B cell (primary cell): ENCODE results near the gene SRGAP2C. TPM values are rescaled to one million over a fixed set of nuclear protein-coding genes. Genes with fewer than 3 reads are reported as not detected.
"Not testable (repeated sequence)": the region's sequence is repeated elsewhere in the genome, so short reads cannot be mapped to it uniquely, and the experiment has no call there.

ENCODE experiments used
- ATAC-seq: fragments of 200-7000 bp; cut with Tn5 transposase; one replicate; pipeline ENCODE4 v1.10.0; 2021; ENCODE audit warnings: low read depth, mild to moderate bottlenecking, moderate number of reproducible peaks, moderate library complexity
- CTCF ChIA-PET: fragments of 350-600 bp; sonication (Branson Sonifier 250); formaldehyde crosslinking; loops from one replicate; lab custom pipeline; 2021; ENCODE audit warnings: antibody characterized with exemption, inconsistent platforms; lab: Charles Lee
- POLR2A ChIA-PET: fragments of 350-600 bp; sonication (Branson Sonifier 250); formaldehyde crosslinking; loops from one replicate; lab custom pipeline; 2021; ENCODE audit warnings: antibody characterized with exemption; lab: Charles Lee
- DNase-seq: peaks from one replicate; pipeline ENCODE4 v3.0.0; 2013
- H2AFZ ChIP-seq: 2 replicates; pipeline ENCODE4 v1.6.1; 2012; ENCODE audit warnings: mild to moderate bottlenecking, low read depth, low read length; ENCODE audit not compliant: insufficient read depth, poor library complexity, severe bottlenecking
- H3K27ac ChIP-seq, 2 donors: 1 replicate in 1 of 2; 2 replicates in 1 of 2; pipeline ENCODE4 v1.5.1; 2012 to 2013; ENCODE audit warnings: low read length in 2 of 2, mild to moderate bottlenecking in 2 of 2, moderate library complexity in 1 of 2
- H3K27me3 ChIP-seq, 4 experiments: fragments of 200-600 bp in 1 of 4; sonication (generic) in 1 of 4; replicated peaks in 1 of 4; 1 replicate in 2 of 4; 2 replicates in 2 of 4; pipeline versions ENCODE4 v1.6.1 to v1.7.0; 2013 to 2016; ENCODE audit warnings: low read length in 3 of 4, mild to moderate bottlenecking in 2 of 4, mixed read lengths in 1 of 4, moderate library complexity in 1 of 4; ENCODE audit not compliant: insufficient read depth in 4 of 4, control insufficient read depth in 3 of 4; ENCODE audit errors: control extremely low read depth in 1 of 4
- H3K36me3 ChIP-seq, 2 experiments: replicated peaks in 1 of 2; 1 replicate in 1 of 2; 2 replicates in 1 of 2; pipeline versions ENCODE4 v1.6.1 to v1.7.1; 2013; ENCODE audit warnings: low read length in 1 of 2; ENCODE audit not compliant: insufficient read depth in 2 of 2, control insufficient read depth in 1 of 2; ENCODE audit errors: control extremely low read depth in 1 of 2, extremely low read depth in 1 of 2
- H3K4me1 ChIP-seq, 2 donors: fragments of 200-600 bp in 1 of 2; sonication (generic) in 1 of 2; 1 replicate in 1 of 2; 2 replicates in 1 of 2; pipeline versions ENCODE4 v1.5.1 to v1.6.1; 2013 to 2017; ENCODE audit warnings: low read length in 2 of 2; ENCODE audit not compliant: control insufficient read depth in 2 of 2, insufficient read depth in 2 of 2
- H3K4me2 ChIP-seq: replicated peaks from 2 replicates; pipeline ENCODE3; 2012; ENCODE audit warnings: mild to moderate bottlenecking, low read depth, low read length; ENCODE audit not compliant: poor library complexity, severe bottlenecking
- H3K4me3 ChIP-seq, 5 experiments: fragments of 200-600 bp in 1 of 5; sonication (generic) in 1 of 5; 1 replicate in 3 of 5; 2 replicates in 2 of 5; pipeline versions ENCODE4 v1.5.1 to v1.7.0; 2011 to 2016; ENCODE audit warnings: low read length in 4 of 5, mild to moderate bottlenecking in 4 of 5, low read depth in 2 of 5, control low read depth in 1 of 5, moderate library complexity in 1 of 5; ENCODE audit not compliant: insufficient read depth in 1 of 5; ENCODE audit errors: control extremely low read depth in 1 of 5, extremely low read depth in 1 of 5
- H3K79me2 ChIP-seq: fragments of 200-600 bp; sonication (generic); one replicate; pipeline ENCODE4 v1.6.0; 2016; ENCODE audit warnings: low read length; ENCODE audit not compliant: control insufficient read depth, insufficient read depth
- H3K9ac ChIP-seq: fragments of 200-600 bp; sonication (generic); 2 replicates; pipeline ENCODE4 v1.6.1; 2017; ENCODE audit warnings: mild to moderate bottlenecking, low read length, moderate library complexity
- H3K9me3 ChIP-seq, 3 donors: one replicate each; pipeline versions ENCODE4 v1.6.1 to v1.7.1; 2013; ENCODE audit warnings: low read length in 2 of 3; ENCODE audit not compliant: control insufficient read depth in 2 of 3, insufficient read depth in 1 of 3; ENCODE audit errors: control extremely low read depth in 1 of 3
- H4K20me1 ChIP-seq: 2 replicates; pipeline ENCODE4 v1.6.0; 2012; ENCODE audit warnings: mild to moderate bottlenecking, low read length; ENCODE audit not compliant: insufficient read depth, control insufficient read depth, poor library complexity, severe bottlenecking
- H3K27ac Mint-ChIP-seq: one replicate; pipeline ENCODE4 v1.8.0; 2021; ENCODE audit warnings: mixed read lengths
- H3K27me3 Mint-ChIP-seq: one replicate; pipeline ENCODE4 v1.8.0; 2021; ENCODE audit warnings: mixed read lengths
- H3K4me1 Mint-ChIP-seq: one replicate; pipeline ENCODE4 v1.8.0; 2021; ENCODE audit warnings: mixed read lengths
- H3K4me3 Mint-ChIP-seq: one replicate; pipeline ENCODE4 v1.8.0; 2021; ENCODE audit warnings: mixed read lengths
- H3K9me3 Mint-ChIP-seq: one replicate; pipeline ENCODE4 v1.8.0; 2022; ENCODE audit warnings: mixed read lengths; ENCODE audit not compliant: insufficient read depth
- WGBS: methylation state at CpG from one replicate; pipeline ENCODE4 v1.1.5; 2013; ENCODE audit warnings: missing lambda C conversion rate; ENCODE audit not compliant: insufficient coverage; 5-methylcytosine and 5-hydroxymethylcytosine counted together
- intact Hi-C: fragments of 100-400 bp; cut with micrococcal nuclease; formaldehyde crosslinking; loops from one replicate; pipeline ENCODE4 v1.10.0; 2022
- polyA plus RNA-seq: library from polyadenylated mRNA; depleted of rRNA; stranded (reverse); fragments of >200 nt; gene quantifications from 2 replicates; pipeline ENCODE4 v1.2.3, GENCODE V29; 2012
- total RNA-seq, 2 donors: library from RNA; stranded (reverse); fragments of 120-200 nt in 1 of 2; gene quantifications; 1 replicate in 1 of 2; 2 replicates in 1 of 2; pipeline versions ENCODE4 v1.2.3 to v1.2.4, GENCODE V29; 2013 to 2022

The SRGAP2C gene
- total and polyA plus RNA-seq, 2 donors (not counting 1 experiment from before 2014, with no cell fraction given): 2.2 to 40.7 TPM

- H2AFZ ChIP-seq, H3K4me1 Mint-ChIP-seq, H3K36me3 ChIP-seq, H4K20me1 ChIP-seq, ATAC-seq, CTCF ChIA-PET, H3K27me3 Mint-ChIP-seq, POLR2A ChIA-PET, H3K27me3 ChIP-seq, H3K9me3 ChIP-seq, H3K4me3 Mint-ChIP-seq, H3K27ac ChIP-seq, H3K79me2 ChIP-seq, intact Hi-C loops, H3K27ac Mint-ChIP-seq, H3K4me1 ChIP-seq, H3K4me2 ChIP-seq, H3K9me3 Mint-ChIP-seq: not testable (repeated sequence)
- no CpG with 5 or more reads among the region's 31 CpGs for WGBS
- H3K4me3 ChIP-seq: peak overlapping the region in 4 of 5 experiments; percentile 35 to 50 (median 44)
- DNase-seq: peak; percentile 15
- peak overlapping the region; percentile 42 for H3K9ac ChIP-seq
Observed at GRCh38 chr1:121183867-121184266, 908 bp upstream of the SRGAP2C start.

GRCh38 chr1:121185140-121185708 lies 449 bp downstream of the SRGAP2C start:
- H4K20me1 ChIP-seq, H3K9me3 Mint-ChIP-seq, H3K79me2 ChIP-seq, DNase-seq, POLR2A ChIA-PET, H3K4me1 ChIP-seq, H3K27me3 ChIP-seq, H3K36me3 ChIP-seq, H3K4me1 Mint-ChIP-seq, intact Hi-C loops, H3K9me3 ChIP-seq, H3K4me2 ChIP-seq, H3K27ac Mint-ChIP-seq, H3K27me3 Mint-ChIP-seq, CTCF ChIA-PET: not testable (repeated sequence)
- Histone ChIP-seq H2AFZ (peak overlapping the region; percentile 10), H3K4me3 (peak overlapping the region in 4 of 5 experiments; percentile 41 to 56 (median 46)), H3K27ac (peak overlapping the region in 1 of 2 donors; percentile 63), H3K9ac (peak overlapping the region; percentile 35)
- WGBS: no CpG with 5 or more reads among the region's 48 CpGs
- peak overlapping the region; percentile 95 for H3K4me3 Mint-ChIP-seq
- peak; percentile 1 for ATAC-seq

GRCh38 chr1:121186191-121186590 lies 1.4 kb downstream of the SRGAP2C start:
- H3K27me3 Mint-ChIP-seq, POLR2A ChIA-PET, H3K9ac ChIP-seq, H3K9me3 ChIP-seq, H3K79me2 ChIP-seq, DNase-seq, H3K9me3 Mint-ChIP-seq, H3K27me3 ChIP-seq, H3K4me2 ChIP-seq, intact Hi-C loops, ATAC-seq, H3K27ac ChIP-seq, H3K4me1 Mint-ChIP-seq, H3K36me3 ChIP-seq, H4K20me1 ChIP-seq, H2AFZ ChIP-seq, CTCF ChIA-PET, H3K4me1 ChIP-seq: not testable (repeated sequence)
- Mint-ChIP-seq H3K27ac (peak overlapping the region; percentile 71), H3K4me3 (peak overlapping the region; percentile 88)
- WGBS: no CpG with 5 or more reads among the region's 20 CpGs
- H3K4me3 ChIP-seq: peak overlapping the region in 1 of 5 experiments; percentile 23

GRCh38 chr1:121187914-121188313 lies 3.1 kb downstream of the SRGAP2C start:
- intact Hi-C loops, H3K9me3 Mint-ChIP-seq, H3K4me1 ChIP-seq, H2AFZ ChIP-seq, ATAC-seq, H3K4me2 ChIP-seq, H3K27ac ChIP-seq, H3K79me2 ChIP-seq, POLR2A ChIA-PET, H3K9me3 ChIP-seq, H3K4me1 Mint-ChIP-seq, H3K27me3 Mint-ChIP-seq, H3K9ac ChIP-seq, CTCF ChIA-PET, H3K27me3 ChIP-seq, H4K20me1 ChIP-seq, H3K4me3 ChIP-seq, H3K36me3 ChIP-seq, H3K27ac Mint-ChIP-seq: not testable (repeated sequence)
- peak overlapping the region; percentile 57 for H3K4me3 Mint-ChIP-seq
- no CpG with 5 or more reads among the region's 5 CpGs for WGBS
- peak; percentile 1 for DNase-seq
